ENCODE measurements around the gene ONECUT3. TPM values are rescaled to one million over a fixed set of nuclear protein-coding genes. Genes with fewer than 3 reads are reported as not detected.

ONECUT3 gene
- total and polyA plus RNA-seq, 9 of the 15 experiments (the other 6 are each of a cell fraction or from before 2014, with no cell fraction given): not detected

GRCh38 chr19:1825909-1826556, 72.7 kb downstream of the ONECUT3 start (continued):
- TF ChIP-seq BCLAF1 (IDR thresholded peaks at IDR 0.05; ENCODE audit: borderline replicate concordance in 1 of 2, control insufficient read depth in 1 of 2, low read depth in 2 of 2, low read length in 1 of 2) (0 out of 4 replicates have a peak, but pooled peaks of 1 of the 2 experiments have one; percentile 52), PTBP1 (IDR thresholded peaks at IDR 0.05; ENCODE audit: low read depth, low read length) (no peak), ZNF507 (tag; conservative IDR thresholded peaks at IDR 0.05) (no peak), CAMTA2 (CRISPR knock-in tag; conservative IDR thresholded peaks at IDR 0.05) (no peak), ZNF23 (CRISPR knock-in tag; IDR thresholded peaks at IDR 0.05) (no peak), TAF15 (IDR thresholded peaks at IDR 0.05; ENCODE audit: low read depth, low read length) (no peak), CBX3 (IDR thresholded peaks at IDR 0.05; ENCODE audit: borderline replicate concordance in 1 of 2, low read length in 2 of 2) (no peak), POLR2B (IDR thresholded peaks at IDR 0.05; ENCODE audit: low read depth, partially characterized antibody) (no peak), STAT5B (CRISPR knock-in tag; IDR thresholded peaks at IDR 0.05) (no peak), EHMT2 (IDR thresholded peaks at IDR 0.05) (no peak), MAX (CRISPR knock-in tag; IDR thresholded peaks at IDR 0.05) (0 out of 2 replicates have a peak, but pooled peaks have one; percentile 2), NFYB (IDR thresholded peaks at IDR 0.05; ENCODE audit: extremely low read depth, insufficient read length) (no peak), MXI1 (IDR thresholded peaks at IDR 0.05; ENCODE audit: low read depth, low read length) (0 out of 2 replicates have a peak, but pooled peaks have one; percentile 24), NCOR1 (IDR thresholded peaks at IDR 0.05) (peak; percentile 31; the same call in 1 of the 2 replicates), GTF2A2 (tag; IDR thresholded peaks at IDR 0.05) (no peak), ZNF140 (CRISPR knock-in tag; IDR thresholded peaks at IDR 0.05) (no peak), ZNF239 (CRISPR knock-in tag; IDR thresholded peaks at IDR 0.05) (no peak), TBP (optimal IDR thresholded peaks at IDR 0.05; ENCODE audit: low read depth, low read length) (no peak), HDGF (IDR thresholded peaks at IDR 0.05) (peak; percentile 92), GTF3C2 (IDR thresholded peaks at IDR 0.05; ENCODE audit: borderline replicate concordance, extremely low read depth, insufficient read length) (no peak), ARID2 (IDR thresholded peaks at IDR 0.05) (no peak; the same call in none of the 2 replicates), SPI1 (IDR thresholded peaks at IDR 0.05; ENCODE audit: borderline replicate concordance, low read depth, low read length) (no peak), XRCC5 (IDR thresholded peaks at IDR 0.05; ENCODE audit: low read depth, low read length) (peak; percentile 52; the same call in 1 of the 2 replicates), TCF15 (CRISPR knock-in tag; IDR thresholded peaks at IDR 0.05) (no peak)
